HG03066 (cell line): Measurements from ENCODE around the gene RHOBTB1.

Experiments
- ATAC-seq: cut with Tn5 transposase; IDR thresholded peaks from one replicate; pipeline ENCODE4 v1.9.1; 2021; ENCODE audit warnings: low read depth; ENCODE audit not compliant: unreplicated experiment

RHOBTB1 gene

DNA sequence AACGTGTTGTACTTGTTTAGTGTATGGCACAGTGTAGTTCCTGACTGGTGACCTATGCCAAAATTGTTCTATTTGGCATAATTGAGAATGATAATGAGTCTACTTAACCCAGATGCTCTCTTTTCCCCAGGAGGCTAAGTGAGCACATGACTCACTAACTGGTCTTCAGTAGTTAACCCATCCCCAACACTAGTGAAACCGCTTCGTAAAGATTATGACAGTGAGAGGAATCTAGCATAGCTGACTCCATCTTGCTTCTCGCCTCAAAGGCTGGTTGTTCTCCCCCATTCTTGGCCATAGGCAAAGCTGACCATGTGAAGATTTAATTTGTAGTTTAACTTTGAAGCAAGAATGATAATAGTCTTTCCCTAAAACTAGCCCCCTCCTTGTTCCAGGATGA is 118.5 kb downstream of the RHOBTB1 start:
- ATAC-seq = no peak

DNA sequence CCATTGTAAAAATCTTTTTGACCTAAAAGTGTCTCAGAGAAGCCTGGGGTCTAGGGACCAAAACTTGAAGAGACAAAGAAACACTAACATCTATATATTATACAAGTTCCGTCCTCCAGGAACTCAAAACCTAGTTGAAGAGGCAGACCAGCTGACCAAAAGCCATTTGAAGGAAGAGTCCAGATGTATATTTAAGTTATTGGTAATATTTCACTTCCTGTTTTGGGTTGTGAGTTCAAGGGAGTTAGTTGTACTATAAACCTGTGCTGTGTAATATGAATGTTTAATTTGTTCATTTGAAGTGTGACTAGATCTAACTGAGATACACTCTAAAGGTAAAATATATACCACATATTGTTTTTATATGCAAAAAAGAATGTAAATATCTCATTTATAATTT is 120.7 kb downstream of the RHOBTB1 start:
- ATAC-seq = no peak

DNA sequence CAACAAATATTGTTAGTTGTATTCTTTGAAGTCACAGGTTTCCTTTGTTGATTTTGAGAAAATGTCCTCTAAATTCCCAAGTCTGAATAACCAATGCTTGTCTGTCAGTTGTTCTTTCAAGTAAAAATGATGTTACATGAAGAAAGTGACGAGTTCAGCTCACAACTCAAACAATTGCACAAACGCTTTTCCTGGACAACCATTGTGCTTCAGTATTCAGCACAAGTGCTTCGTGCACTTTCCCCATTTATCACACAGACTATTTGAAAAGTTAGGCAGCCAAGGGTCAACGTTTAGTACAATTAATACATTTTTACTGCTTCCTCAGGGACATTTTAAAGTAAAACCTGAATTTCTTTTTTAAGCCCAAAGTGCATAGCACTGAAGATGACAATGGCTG is 121.2 kb downstream of the RHOBTB1 start:
- no peak for ATAC-seq

DNA sequence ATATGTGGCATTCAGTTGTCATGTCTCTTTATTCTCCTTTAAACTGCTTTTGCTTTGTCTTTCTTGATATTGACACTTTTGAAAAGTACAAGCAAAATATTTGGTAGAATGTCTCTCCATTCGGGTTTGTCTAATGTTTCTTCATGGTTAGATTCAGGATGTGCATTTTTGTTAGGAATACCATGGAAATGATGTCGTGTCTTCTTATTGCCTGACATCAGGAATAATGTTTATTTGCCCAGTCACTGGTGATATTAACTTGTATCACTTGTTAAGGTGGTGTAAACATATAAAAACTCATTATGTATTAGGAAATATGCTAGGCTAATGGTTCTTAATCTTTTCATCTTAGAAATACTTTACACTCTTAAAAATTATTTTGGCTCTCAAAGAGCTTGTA is 122.3 kb downstream of the RHOBTB1 start:
- ATAC-seq = no peak

DNA sequence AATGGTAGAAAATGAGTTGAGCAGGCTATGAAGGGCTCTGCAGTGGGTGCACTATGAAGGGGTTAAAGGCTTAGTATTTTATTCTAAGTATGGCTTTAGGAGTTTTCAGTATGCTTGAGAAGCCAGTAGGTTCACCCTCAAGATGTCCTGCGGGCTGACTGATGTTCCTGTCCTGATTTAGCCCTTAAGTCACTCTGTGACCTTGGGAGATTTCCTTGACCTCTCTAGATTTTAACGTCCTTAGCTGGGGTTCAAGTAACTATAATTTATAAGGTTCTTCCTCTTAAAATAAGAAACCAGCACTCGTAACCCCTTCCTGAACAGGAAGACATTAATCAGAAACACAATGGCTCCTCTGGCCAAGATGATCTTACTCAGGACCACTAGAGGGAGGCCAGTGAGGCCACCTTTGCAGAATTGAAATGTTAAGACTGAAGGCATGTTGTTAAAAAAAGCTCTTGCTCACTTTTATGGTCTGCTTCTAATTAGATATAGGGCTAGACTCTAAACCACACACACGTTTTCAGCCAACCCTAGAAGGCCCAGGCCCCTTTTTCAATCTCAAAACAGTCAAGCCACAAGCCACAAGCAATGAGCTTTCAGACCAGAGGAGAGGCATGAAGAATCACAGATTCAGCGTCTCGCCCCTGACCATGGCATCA is 123.8 kb downstream of the RHOBTB1 start:
- peak; percentile 58 for ATAC-seq
